Posterior vena cava (tissue), 2 donors: ENCODE data around the gene RETREG3. TPM values are rescaled to one million over a fixed set of nuclear protein-coding genes. Genes with fewer than 3 reads are reported as not detected.

ENCODE experiments used
- DNase-seq: peaks from one replicate; pipeline ENCODE4 v3.0.0-alpha.2; 2020; ENCODE audit warnings: low spot score
- intact Hi-C, 2 donors: fragments of 100-400 bp; cut with DNase I; formaldehyde crosslinking; loops; one replicate each; pipeline versions ENCODE4 v1.14.1 to v1.14.2; 2022 to 2023
- total RNA-seq, 2 donors: library from RNA; stranded (reverse); fragmentation: NEBNext Ultra II Directional; extraction: Animal tissue kit (Norgen Biotek cat#: 25700); gene quantifications; one replicate each; pipeline ENCODE4 v1.2.1, GENCODE V29; 2021
- donor health status: DM: yes; HTN: yes; CAD: no.
- donor health status: DM: yes; HTN: yes; CAD: no.

Gene RETREG3
- total RNA-seq, 2 donors from 2014 or later = 34.6 to 42.0 TPM

DNA sequence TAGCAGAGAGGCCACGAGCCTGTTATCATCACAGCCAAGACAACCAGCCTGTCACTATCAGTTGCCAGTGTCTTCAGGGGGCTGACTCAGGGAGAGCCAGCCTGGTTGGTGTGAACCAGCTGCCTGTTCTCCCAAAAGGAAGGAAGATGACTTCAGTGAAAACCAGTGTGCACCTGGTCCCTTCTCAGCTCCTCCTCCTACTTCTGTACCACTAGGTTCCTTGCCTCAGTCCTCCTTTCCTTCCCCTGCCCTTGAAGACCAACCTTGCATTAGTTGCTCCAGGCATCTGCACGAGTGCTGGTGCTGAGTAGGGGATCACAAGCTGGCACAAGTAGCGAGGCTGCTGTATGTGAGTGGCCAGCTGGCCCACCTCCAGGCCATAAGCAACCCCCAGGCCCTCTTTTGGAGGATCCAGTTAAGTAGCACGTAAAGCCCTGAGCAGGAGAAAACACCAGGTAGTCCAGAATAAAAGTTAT is 8.8 kb upstream of the RETREG3 start:
- peak; percentile 37 for DNase-seq
- intact Hi-C loops = loop anchor here in 1 of 2 donors (10.0 kb wide), 1 partner anchor 57 kb away; the partner anchor contains the start of gene PLEKHH3

DNA sequence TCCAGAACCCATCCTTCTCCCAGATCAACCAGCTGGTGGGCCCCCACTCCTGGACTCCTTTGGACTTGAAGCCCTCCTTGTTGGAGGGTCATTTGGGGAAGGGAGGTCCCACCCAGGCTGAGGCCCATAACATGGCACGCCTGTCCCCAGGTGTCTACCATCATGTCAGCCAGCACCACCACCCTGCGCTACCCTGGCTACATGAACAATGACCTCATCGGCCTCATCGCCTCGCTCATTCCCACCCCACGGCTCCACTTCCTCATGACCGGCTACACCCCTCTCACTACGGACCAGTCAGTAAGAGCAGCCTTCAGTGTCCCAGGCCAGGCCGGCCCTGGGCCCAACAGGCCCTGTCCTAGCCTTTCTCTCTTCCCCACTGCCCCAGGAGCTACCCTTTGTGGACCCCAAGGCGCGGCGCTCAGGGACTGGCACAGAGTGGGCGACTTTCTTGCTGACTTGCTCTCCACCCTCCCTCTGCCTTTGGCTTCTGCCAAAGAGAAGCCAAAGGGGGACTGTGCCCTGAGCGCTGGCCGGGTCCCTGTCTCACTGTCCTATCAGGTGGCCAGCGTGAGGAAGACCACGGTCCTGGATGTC is 4.6 kb upstream of the RETREG3 start:
- intact Hi-C loops = loop anchor here (5.0 to 10.0 kb wide), 2 partner anchors 49 to 61 kb away; partner anchors contain the start of gene PLEKHH3 (in 1 of the 2)
- DNase-seq = peak; percentile 72

DNA sequence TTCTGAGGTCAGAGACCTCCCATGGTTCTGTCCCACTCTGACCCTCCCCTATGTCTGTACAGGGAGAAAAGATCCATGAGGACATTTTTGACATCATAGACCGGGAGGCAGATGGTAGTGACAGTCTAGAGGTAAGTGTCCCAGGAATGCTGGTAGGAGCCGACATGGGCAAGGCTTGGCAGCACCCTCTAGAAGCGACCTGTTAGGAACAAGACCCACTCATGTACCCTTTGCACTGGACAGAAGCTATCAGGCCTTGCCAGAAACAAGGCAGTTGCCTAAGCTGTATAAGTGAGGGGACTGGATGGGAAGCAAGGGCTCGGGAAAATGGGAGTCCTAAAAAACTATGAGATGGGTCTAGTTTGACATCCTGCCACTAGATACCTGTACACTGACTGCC is 2.8 kb upstream of the RETREG3 start:
- no peak for DNase-seq
- intact Hi-C loops = loop anchor here (1.0 to 10.0 kb wide), 3 partner anchors 27 to 63 kb away; partner anchors contain the start of gene PLEKHH3 (in 1 of the 2)

DNA sequence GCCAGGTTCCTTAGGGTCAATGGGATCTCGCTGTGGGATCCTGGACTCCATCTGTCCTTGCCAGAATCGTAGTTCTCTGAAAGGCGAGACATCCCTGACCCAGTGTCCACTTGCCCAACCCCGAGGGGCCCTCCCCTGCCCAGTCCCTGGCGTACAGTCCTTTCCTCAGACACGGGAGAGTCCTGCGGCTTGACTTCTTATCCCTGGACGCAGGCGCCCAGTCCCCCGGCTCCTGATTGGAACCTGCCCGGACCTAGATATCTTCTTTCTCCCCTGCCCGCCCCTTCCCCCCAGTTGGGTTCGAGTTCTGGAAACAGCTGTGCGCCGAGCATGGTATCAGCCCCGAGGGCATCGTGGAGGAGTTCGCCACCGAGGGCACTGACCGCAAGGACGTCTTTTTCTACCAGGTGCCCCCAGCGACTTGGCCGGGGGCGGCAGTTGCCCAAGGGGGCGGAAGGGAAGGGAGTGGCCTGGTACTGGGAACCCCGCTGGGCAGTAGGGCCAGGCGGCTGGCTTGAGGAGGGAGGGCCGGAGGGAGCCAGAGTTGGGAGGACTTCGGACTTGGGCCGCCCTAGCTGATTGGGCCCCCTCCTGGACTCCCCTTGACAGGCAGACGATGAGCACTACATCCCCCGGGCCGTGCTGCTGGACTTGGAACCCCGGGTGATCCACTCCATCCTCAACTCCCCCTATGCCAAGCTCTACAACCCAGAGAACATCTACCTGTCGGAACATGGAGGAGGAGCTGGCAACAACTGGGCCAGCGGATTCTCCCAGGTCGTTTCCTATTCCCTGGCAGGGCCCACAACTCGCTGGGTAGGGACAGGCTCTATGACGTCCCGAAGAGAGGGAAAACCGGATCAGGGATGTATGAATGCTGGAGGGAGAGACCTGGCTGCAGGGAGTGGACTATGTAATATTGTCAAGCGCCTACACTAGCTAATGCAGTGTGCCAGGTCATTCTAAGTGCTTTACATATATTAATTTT is 934 bp upstream of the RETREG3 start:
- DNase-seq = peak; percentile 83
- intact Hi-C loops = loop anchor here (5.0 to 10.0 kb wide), 2 partner anchors 52 to 65 kb away; partner anchors contain the start of gene PLEKHH3 (in 1 of the 2)

DNA sequence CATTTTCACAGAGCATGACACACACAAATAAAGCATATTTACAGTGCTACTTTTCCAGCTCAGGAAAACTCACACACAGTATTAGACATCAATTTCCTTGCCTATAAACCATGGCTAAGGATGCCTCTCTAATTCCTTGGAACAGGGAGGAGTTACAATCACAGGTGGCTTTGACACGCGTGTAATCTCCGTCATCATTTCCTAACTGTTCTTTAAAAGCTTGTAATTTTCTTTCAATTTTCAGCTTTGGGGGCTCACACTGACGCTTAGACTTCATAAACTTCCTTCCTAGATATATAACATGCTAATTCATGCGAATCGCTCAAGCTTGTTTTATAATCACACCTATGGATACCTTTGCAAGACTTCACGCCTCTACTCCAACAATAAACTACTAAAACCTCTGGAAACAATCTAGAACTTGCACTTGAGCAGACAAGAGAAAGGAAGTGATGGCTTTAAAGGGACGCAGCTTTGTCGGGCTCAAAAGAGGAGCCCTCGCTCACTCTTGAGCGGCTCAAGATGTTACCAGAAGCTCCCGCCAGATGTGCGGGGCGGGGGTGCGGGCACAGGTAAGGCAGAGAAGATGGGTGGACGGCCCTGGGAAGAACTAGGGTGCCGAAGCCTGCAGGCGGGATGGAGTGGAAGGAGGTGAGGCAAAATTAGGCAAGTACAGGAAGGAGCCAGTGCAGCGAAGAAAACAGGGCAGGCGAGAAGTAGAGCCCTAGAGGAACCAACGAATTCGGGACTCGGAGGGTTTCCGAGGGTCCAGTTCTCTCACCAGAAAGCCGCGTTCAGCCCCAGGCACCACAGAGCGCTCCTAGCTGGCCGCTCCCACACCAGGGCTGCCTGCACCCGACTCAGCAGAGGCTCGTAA is 631 bp downstream of the RETREG3 start:
- intact Hi-C loops = no loop called here

DNA sequence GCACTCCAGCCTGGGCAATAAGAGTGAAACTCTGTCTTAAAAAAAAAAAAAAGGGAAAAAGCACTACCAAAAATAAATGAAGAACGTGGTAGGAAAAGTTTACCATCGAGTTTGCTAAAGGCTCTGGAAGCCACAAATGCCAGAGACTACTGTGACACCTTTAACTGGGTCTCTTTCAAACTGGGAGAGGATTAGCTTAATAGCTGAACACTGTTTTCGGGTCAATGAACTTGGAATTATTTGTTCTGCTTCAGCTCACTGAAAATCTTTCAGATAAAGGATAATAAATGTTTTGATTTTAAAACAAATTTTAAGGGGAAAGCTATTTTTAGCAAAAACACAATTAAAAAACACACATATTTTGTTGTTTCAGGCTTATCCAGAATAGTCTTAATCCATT is 1.4 kb downstream of the RETREG3 start:
- intact Hi-C loops = no loop called here
- no peak for DNase-seq

More for the DNA sequence above, 631 bp downstream of the RETREG3 start:
- no peak for DNase-seq

DNA sequence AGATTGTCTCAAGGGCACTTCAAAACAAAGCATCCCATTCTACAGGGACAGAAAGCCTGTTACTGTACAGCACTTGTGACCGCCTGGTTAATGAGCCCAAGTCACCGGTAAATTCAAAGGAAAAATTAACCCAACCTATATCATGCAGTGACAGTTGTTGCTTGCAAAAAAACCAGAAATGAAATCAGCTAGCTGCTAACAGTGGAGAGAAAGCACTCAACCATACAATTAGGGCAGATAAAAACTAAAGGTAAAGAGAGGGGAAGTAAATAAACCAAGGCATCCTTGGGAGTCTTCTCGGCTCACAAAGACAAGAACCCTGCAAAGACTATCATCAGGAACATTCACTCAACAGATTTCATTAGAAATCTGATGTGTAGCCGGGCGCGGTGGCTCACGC is 5.9 kb downstream of the RETREG3 start:
- DNase-seq = no peak
- intact Hi-C loops = no loop called here

DNA sequence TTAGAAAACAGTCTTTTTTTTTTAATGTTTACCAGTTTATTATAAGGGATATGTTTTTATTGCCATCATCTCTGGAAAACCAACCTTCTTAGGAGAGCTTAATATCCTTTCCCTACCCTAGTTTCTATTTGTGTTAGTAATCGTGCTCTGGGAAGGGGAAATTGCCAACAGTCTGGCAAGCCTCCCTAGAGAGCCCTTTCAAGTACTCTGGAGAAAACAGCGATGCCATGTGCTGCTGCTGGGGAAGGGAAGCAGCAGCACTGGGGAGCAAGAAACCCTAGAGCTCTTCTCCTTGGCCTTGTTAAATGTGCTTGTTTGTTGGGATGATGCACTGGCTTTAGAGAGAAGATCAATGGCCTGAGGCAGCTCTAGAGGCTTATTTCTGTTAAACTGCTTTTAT is 10.3 kb downstream of the RETREG3 start:
- DNase-seq = peak; percentile 3
- intact Hi-C loops = no loop called here

DNA sequence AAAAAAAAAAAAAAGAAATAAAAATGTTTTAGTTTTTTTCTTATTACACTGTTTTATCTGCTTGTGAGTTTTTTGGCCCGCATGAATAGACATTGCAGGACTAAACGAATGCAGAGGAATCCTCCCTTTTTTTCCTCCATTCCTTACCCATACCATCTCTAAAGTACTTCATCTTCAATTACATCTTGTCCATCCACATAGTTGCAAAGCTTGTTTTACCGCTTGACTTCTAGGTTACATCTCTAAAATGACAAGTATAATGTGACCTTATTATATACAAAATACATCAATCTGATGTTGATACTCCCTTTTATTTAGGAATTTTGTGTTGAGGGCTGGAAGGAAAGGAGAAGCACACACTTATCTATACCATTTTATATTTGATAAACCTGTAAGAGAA is 12.8 kb downstream of the RETREG3 start:
- no peak for DNase-seq
- intact Hi-C loops = no loop called here

DNA sequence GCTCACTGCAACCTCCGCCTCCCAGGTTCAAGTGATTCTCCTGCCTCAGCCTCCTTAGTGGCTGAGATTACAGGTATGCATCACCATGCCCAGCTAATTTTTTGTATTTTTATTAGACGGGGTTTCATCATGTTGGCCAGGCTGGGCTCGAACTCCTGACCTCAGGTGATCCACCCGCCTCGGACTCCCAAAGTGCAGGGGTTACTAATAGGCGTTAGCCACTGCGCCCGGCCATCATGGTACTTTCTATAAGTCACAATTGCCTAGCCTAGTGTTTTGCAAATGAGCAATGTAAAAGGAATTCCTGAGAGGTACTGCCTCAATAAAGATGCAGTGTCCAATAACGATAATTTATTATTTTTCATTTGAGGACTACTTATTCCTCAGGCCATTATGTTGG is 17.8 kb downstream of the RETREG3 start:
- DNase-seq = peak; percentile 69
- intact Hi-C loops = no loop called here

DNA sequence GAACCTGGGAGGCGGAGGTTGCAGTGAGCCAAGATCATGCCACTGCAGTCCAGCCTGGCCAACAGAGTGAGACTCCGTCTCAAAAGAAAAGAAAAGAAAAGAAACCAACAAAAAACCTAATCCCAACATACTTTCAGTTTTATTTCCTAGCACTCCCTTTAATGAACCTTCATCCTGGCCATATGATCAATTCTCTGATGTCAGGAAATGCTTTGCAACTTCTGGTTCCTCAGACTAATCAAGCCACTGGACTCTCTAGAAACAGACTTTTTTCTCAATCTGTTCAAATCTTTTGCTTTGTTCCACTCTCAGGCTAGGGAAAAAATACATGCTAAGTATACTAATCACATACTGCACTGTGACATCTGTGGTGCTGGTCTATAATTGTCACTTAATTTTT is 18.3 kb downstream of the RETREG3 start:
- DNase-seq = no peak
- intact Hi-C loops = no loop called here

DNA sequence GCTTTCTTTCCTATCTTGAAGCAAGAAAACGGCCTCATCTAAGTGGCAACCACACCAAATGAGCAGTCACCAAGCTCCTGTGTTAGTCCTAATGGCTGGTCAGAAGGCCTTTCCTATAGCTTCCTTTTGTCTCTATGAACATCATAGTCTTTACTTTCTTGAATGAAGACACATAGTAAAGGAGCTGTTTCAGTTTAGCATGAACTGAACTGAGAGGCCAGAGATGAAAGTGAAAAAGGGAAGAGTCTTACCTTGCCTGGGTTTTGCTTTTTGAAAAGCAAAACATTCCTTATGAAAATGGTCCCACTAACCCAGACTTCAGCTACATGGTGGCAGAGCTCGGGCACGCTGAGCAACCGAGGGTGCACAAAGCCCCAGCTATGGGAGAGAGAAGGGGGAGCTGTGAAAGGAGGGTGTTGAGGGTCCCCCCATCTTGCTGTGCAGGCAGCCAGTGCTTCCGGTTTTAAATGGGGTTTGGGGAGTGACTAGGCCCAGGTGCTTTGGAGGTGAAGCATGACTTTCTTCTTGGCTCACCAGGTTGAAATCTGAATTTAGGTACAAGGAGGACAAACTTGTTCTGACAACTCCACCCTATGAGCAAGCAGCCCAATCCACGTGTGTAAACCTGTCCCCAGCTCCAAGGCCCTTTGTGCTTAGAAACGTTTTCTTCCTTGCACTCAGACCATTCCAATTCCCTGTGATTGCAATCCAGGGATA is 22.5 kb downstream of the RETREG3 start:
- peak; percentile 17 for DNase-seq
- intact Hi-C loops = no loop called here

DNA sequence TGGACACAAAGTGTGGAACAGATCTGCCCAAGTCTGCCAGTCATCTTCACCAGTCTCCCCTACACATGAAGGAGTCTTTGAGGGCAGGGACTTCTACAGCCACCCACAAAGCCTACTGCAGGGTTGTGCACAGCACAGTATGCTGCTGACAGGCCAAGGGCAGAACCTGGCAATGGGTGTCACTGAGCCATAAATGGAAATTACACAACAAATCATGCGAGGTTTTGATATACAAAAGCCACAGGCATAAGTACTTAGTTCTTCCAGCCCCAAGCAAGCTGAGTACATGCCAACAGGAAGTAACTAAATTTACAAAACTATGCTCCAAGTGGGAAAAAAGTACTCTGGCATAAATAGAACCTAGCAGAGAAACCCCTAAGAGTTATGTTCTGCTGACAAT is 23.8 kb downstream of the RETREG3 start:
- DNase-seq = peak; percentile 44
- intact Hi-C loops = loop anchor here in 1 of 2 donors (1.0 kb wide), 1 partner anchor 27 kb away; no protein-coding TSS in a partner anchor

DNA sequence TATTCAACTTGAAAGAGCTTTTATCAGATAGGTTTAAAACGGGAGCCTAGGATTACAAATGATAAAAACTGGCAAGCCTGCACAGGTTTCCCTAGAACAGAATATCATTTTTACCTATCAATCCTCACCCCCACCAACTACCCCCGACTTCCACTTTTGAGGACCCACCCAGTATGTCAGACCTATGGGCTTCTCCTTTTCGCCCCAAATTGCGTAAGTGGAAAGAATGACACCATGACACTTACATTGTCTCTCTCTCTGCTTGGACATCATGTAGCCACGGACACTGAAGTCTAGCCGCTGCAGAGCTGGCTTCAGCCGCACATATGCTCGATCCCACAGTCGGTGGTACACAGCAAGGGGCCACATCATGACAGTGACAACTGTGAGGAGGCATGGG is 24.3 kb downstream of the RETREG3 start:
- intact Hi-C loops = loop anchor here in 1 of 2 donors (1.0 kb wide), 1 partner anchor 27 kb away; no protein-coding TSS in a partner anchor
- no peak for DNase-seq

DNA sequence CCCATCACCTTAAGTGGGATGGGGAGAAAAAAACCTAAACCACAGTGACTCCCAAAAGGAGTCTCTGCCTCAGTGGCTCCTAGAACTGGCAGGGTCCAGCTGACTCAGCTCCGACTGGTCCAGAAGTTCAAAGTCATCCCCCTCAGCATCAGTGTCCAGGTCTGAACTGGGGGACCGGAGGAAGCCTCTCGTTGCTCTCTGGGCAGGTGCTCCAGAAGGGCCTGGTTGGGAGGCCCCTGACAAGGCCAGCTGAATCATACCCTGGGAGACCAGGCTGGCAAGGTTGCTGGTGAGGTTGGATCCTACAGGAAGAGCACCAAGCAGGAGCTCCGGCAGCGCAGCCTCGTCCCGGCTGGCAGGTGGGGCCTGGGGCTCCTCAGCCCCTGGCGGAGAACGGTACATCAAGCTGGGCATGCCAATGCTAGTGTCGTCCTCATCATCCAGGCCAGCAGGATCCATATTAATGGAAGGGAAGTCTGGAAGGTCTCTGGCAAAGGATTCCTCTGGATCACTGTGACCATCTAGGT is 27.4 kb downstream of the RETREG3 start:
- intact Hi-C loops = no loop called here
- DNase-seq = no peak

DNA sequence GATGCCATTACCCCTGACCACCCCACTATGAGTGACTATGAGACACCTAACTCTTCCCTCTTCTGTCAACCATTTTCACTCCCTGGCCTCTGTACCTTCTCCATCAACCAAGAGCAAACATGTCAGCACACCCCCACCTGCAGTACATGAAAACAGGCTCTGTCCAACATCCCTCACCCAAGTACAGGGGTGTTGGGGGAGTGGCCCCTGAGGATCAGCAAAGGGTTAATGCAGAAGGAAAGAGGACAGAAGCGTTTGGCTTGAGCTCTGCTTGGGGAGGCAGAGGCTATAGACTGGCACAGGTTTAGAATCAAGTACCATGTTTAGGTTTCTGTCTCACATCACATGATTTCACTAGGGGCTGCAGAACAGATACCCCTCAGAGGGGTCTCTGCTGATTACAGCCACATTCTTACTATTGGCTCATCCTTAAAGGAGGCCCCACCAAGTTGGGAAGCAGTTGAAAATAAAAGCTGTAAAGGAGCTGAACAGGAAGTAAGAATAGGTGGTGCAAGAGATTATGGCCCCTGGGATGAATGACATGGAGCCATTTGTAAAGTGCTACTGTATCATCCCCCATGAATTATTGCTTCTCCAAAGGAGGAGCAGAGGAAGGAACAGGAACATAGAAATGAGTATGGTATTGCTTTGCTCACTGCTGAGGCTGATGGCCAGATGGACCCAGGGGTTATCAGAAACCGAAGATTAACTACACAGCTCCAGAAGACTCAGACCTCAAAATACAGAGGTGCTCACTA is 29.2 kb downstream of the RETREG3 start:
- intact Hi-C loops = loop anchor here (5.0 to 10.0 kb wide), 2 partner anchors 102 to 105 kb away; partner anchors contain the start of genes CCR10 (in 2 of the 2) and CNTNAP1 (in 2 of the 2)
- no peak for DNase-seq

DNA sequence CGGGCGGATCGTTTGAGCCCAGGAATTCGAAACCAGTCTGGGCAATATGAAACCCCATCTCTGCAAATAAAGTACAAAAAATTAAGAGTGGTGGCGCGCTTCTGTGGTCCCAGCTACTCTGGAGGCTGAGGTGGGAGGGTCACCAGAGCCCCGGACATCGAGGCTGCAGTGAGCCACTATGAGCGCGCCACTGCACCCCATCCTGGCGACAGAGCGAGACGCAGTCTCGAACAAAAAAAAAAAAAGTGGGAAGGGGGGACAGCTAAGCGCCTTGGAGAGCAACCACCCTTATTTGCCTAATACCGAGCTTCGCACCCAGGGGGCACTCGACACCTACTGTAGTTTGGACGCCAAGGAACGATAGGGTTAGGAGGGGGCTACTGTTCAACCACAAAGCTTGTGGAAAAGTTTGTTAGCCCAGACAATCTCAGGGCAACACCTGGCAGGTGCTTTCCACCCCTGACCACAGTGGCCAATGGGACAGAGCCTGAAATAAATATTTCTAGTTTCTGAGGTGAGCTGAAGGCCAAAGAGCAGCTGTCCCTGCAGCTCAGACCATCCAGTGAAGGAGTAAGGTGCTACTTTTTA is 30.8 kb downstream of the RETREG3 start:
- intact Hi-C loops = loop anchor here (5.0 to 10.0 kb wide), 2 partner anchors 104 to 106 kb away; partner anchors contain the start of genes CCR10 (in 2 of the 2) and CNTNAP1 (in 2 of the 2)
- DNase-seq = peak; percentile 90
